ENCODE data around the gene DOCK6.
"Not testable (repeated sequence)": the region's sequence is repeated elsewhere in the genome, so short reads cannot be mapped to it uniquely, and the experiment has no call there.

DOCK6 gene

GRCh38 chr19:11194656-11195558 lies 67.4 kb downstream of the DOCK6 start:
- no peak for DNase-seq

GRCh38 chr19:11194173-11194572 lies 68.2 kb downstream of the DOCK6 start:
- no peak for DNase-seq

DNA sequence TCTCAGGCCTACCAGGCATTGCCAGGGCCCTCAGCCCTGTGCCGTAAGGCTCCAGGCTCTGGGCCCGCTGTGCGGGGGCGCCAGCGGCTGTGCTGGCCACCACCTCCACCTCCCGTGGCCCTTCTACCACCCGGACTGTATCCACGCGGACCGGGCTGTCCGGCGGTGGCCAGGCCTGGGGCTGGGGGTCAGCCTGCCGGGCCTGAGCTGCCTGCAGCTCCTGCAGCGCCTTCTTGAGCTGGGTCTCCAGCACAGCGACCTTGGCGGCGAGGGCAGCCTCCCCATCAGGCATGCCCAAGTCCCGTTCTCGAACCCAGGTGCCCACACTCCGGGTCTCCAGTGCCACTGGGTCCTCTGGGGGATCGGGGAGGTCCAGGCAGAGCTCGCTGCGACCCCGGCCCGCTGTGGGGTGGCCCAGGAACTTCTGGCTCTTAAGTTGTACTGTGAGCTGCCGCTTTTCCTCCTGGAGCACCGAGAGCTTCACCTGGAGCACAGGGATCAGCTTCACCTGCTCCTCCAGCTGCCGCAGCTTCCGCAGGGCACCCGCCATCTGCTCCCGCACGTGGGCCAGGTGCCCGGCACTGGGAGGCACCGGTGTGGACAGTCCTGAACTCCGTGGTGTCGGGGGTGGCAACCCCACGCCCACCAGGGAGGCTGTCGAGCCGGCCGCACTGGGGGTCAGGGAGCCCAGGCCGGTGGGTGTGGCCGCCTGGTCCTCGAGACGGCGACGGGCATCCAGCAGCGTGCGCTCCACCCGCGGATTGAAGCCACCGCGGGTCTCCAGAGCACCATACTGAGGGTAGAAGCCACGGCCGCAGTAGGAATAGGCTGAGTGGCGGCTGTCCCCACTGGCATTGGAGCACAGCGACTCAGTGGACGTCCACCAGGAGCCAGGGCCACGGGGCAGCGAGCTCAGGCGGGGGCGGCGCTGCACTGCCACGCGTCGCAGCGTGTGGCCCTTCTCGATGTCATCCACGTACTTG lies 69.1 kb downstream of the DOCK6 start:
- no peak for DNase-seq

DNA sequence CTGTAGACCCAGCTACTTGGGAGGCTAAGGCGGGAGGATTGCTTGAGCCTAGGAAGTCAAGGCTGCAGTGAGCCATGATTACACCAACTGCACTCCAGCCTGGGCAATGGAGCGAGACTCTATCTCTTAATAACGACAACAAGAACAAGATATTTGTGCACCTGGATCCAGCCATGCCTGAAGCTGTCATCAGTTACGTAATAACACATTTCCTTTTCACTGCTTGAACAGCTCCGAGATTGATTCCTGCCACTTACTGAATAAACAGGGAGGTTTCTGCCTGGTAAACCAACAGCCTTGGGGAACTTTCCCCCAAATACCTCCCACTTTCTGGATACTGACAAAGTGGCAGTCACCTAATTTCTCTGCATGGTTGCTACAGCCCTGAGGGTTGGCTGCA lies 70.4 kb downstream of the DOCK6 start:
- DNase-seq, result no peak

- no peak for DNase-seq
Measured at GRCh38 chr19:11191273-11191755, 71.0 kb downstream of the DOCK6 start.

GRCh38 chr19:11190501-11190900 lies 71.8 kb downstream of the DOCK6 start:
- DNase-seq, result no peak

DNA sequence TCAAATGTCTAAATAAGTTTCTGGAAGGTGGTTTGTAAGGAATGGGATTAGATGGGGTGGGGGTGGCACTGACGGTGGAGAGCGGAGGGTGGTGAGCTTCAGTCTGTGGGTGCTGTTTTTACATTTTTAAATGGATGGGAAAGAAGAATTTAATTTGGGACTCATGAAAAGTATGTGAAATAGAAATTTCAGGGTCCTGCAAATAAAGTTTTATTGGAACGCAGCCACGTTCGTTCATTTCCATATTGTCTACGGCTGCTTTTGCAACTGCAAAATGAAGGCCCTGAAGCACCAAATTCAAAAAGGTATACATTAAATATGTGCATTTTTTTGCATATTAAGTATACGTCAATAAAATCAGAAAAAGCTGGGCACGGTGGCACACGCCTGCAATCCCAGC lies 74.9 kb downstream of the DOCK6 start:
- DNase-seq, result no peak

GRCh38 chr19:11182994-11183393 lies 79.3 kb downstream of the DOCK6 start:
- no peak for DNase-seq

DNA sequence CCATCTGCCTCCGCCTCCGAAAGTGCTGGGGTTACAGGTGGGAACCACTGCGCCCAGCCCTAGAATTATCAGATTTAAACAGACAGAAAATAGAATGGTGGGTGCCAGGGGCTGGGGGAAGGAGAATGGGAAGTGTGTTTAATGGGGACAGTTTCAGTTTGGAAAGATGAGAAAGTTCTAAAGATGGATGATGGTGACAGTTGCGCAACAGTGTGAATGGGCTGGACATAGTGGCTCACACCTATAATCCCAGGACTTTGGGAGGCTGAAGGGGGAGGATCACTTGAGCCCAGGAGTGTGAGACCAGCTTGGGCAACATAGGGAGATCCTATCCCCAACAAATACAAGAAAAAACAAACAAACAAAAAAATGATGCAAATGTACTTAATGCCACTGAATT lies 80.8 kb downstream of the DOCK6 start:
- DNase-seq, result no peak

GRCh38 chr19:11180975-11181374 lies 81.3 kb downstream of the DOCK6 start:
- not testable (repeated sequence) for DNase-seq

DNA sequence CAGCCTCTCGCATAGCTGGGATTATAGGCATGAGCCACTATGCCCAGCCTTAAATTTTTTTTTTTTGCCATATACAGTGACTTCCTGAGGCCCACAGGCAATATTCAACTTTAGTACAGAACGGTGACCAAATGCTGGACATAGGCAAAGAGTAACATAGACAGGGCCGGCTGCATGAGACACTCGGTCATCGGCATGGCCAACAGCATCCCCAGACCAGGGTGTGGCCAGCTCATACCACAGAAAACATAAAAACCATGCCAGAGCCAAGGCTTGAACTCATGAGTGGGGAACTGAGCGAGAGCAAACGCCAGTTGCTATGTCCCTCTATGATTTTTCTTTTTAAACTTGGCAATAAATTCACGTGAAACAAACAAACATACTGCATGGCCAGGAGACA lies 82.0 kb downstream of the DOCK6 start:
- no peak for DNase-seq

- DNase-seq, result no peak
Measured at GRCh38 chr19:11179716-11180297, 82.5 kb downstream of the DOCK6 start.

- not testable (repeated sequence) for DNase-seq
Measured at GRCh38 chr19:11179145-11179465, 83.2 kb downstream of the DOCK6 start.

DNA sequence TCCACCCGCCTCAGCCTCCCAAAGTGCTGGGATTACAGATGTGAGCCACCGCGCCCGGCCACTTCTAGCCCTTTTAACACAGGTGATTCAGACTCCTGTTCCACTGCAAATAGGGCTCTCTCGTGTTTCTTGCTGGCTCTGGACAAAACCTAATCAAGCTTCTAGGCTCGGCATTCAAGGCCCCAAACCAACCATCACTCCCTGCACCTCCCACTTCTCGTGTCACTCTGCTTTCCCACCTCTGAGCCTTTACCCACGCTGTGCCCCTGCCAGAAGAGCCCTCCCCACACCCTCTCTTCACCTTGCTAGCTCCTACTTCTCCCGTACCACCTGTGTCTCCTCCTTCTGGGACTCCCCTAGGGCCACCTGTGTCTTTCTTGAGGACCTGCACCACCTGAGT lies 84.7 kb downstream of the DOCK6 start:
- no peak for DNase-seq

GRCh38 chr19:11176466-11177193 lies 85.7 kb downstream of the DOCK6 start:
- no peak for DNase-seq

DNA sequence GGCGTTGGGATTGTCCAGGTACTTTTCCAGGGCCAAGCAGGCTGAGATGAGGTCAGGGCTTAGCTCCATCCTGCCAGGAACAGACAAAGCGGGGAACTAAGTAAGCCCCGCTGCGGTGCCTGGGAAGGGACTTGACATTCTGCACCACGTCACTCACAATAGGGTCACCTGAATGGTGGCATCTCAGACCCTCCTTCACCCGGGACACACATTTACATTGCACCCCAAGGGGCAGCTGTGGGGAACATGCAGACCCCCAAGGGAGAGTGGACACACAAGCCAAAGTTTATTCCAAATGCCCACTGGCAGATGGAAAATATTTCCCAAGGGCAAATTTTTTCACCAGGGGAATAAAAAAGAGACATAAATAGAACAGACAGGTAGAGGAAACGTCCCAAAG lies 86.4 kb downstream of the DOCK6 start:
- no peak for DNase-seq

DNA sequence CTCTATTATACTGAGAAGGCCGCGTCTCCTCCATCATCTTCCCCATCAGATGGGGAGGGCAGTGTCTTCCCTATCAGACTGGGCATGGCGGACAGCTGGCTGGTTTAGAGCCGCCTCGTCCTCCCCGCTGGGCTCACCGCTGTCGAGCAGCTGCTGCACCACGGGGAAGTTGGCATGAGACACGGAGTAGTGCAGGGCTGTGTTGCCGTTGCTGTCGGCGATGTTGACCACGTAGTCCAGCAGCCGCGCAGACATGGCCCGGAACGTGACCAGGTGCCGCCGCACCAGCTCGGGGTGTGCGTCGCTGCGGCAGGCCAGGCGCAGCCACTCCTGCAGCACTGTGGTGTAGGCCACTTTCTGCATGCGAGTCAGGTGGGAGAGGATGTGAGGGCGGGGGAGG lies 88.0 kb downstream of the DOCK6 start:
- DNase-seq, result no peak

GRCh38 chr19:11173516-11174155 lies 88.7 kb downstream of the DOCK6 start:
- no peak for DNase-seq

DNA sequence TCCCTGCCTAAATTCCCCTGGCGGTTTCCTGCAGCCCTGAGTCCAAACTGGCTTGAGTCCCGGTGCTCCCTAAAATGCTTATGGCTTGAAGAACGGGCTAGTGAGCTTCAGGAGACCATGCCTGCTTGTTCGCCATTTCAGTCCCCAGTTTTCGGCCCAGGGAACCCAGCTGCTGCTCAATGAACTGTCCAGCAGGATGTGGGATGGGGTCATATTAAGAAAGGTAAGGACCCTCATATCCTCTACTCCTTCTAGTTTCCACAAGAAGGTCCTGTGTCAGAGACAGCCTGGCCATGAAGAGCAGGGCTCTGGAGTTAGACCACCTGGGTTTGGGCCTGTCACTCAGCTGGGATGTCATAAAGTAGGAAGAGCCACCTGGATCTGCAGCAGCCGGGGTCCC lies 89.7 kb downstream of the DOCK6 start:
- no peak for DNase-seq

- DNase-seq, result no peak
Measured at GRCh38 chr19:11171144-11171543, 91.2 kb downstream of the DOCK6 start.

GRCh38 chr19:11169896-11170678 lies 92.2 kb downstream of the DOCK6 start:
- no peak for DNase-seq

Measured in activated gamma-delta T cell (primary cell).